GM06990 (cell line): ENCODE data around the gene TBC1D22A.

ENCODE experiments used
- DNase-seq: peaks from one replicate; pipeline ENCODE4 v3.0.0-alpha.2; 2011; ENCODE audit not compliant: insufficient read length; ENCODE audit errors: extremely low read depth
- H3K27me3 ChIP-seq: replicated peaks from 2 replicates; pipeline ENCODE4 v1.6.0; 2011; ENCODE audit warnings: low read length; ENCODE audit not compliant: control insufficient read depth, insufficient read depth
- H3K36me3 ChIP-seq: 2 replicates; pipeline ENCODE4 v1.5.1; 2011; ENCODE audit warnings: low read length; ENCODE audit not compliant: control insufficient read depth, insufficient read depth
- H3K4me3 ChIP-seq: replicated peaks from 2 replicates; pipeline ENCODE4 v1.5.1; 2011; ENCODE audit warnings: low read depth, mild to moderate bottlenecking, control low read depth, low read length
- CTCF ChIP-seq: IDR thresholded peaks from 2 replicates; pipeline ENCODE4 v1.5.1; 2011; ENCODE audit warnings: low read length, control low read depth, mild to moderate bottlenecking, inconsistent platforms; ENCODE audit not compliant: insufficient read depth, poor library complexity, severe bottlenecking

Gene TBC1D22A

GRCh38 chr22:46725096-46725495 is 37.4 kb upstream of the TBC1D22A start:
- H3K27me3 ChIP-seq, result no peaks in the 10 kb centered on the region
- H3K36me3 ChIP-seq, result peaks cover 3% of the 10 kb centered on the region
- no peak overlapping the region for H3K4me3 ChIP-seq
- TF ChIP-seq CTCF, result no peak
- DNase-seq, result no peak

GRCh38 chr22:46726066-46726985 is 36.1 kb upstream of the TBC1D22A start:
- peaks cover 3% of the 10 kb centered on the region for H3K36me3 ChIP-seq
- no peak overlapping the region for H3K4me3 ChIP-seq
- DNase-seq, result no peak
- H3K27me3 ChIP-seq, result no peaks in the 10 kb centered on the region
- no peak for TF ChIP-seq CTCF

GRCh38 chr22:46726986-46727317 is 35.5 kb upstream of the TBC1D22A start:
- H3K27me3 ChIP-seq, result no peaks in the 10 kb centered on the region
- H3K36me3 ChIP-seq, result peaks cover 3% of the 10 kb centered on the region
- no peak for TF ChIP-seq CTCF
- DNase-seq, result no peak
- H3K4me3 ChIP-seq, result no peak overlapping the region

GRCh38 chr22:46727813-46728364 is 34.6 kb upstream of the TBC1D22A start:
- TF ChIP-seq CTCF, result no peak
- H3K36me3 ChIP-seq, result peaks cover 3% of the 10 kb centered on the region
- DNase-seq, result no peak
- no peaks in the 10 kb centered on the region for H3K27me3 ChIP-seq
- H3K4me3 ChIP-seq, result no peak overlapping the region

GRCh38 chr22:46728470-46728869 is 34.0 kb upstream of the TBC1D22A start:
- peaks cover 3% of the 10 kb centered on the region for H3K36me3 ChIP-seq
- TF ChIP-seq CTCF, result no peak

More at GRCh38 chr22:46728470-46728869, 34.0 kb upstream of the TBC1D22A start:
- Histone ChIP-seq H3K27me3 (no peaks in the 10 kb centered on the region), H3K4me3 (no peak overlapping the region)
- no peak for DNase-seq
